ENCODE results near the gene ERI3.

Gene ERI3

DNA sequence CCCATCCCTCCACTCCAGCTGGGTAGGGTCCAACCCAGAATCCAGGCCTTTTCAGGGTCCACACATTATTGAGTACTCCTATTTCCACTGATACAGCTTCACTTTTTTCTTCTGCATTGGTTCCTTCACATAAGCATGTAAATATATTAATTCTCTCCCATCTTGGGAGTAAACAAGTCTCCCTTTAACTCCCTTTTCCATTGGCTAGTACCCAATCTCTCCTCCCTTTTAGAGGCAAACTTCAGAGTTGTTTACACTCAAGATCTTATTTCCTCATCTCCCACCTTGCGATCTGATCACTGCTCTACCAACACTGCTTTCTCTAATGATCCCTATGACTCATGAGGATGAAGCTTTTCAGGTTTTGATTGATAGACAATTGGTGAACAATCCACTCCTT lies 121.5 kb downstream of the ERI3 start:
- TF ChIP-seq CTCF (IDR thresholded peaks at IDR 0.05; ENCODE audit: insufficient read depth, low read depth, low read length, missing control alignments), result no peak
- no peak for DNase-seq (ENCODE audit: low read depth)
- H3K4me3 ChIP-seq (ENCODE audit: low read length), result no peak overlapping the region

DNA sequence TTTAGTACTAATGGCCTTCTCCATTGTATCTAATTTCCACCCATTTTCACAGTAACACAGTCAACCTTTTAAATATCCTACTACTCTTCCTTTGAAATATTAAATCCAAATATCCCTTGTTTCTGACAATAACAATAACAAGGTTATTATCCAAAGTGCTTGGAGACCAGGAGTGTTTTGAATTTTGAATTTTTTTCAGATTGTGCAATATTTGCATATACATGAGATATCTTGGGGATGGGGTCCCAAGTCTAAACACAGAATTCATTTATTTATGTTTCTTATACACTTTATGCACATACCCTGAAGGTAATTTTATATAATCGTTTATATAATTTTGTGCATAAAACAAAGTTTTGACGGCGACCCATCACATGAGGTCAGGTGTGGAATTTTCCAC lies 124.3 kb downstream of the ERI3 start:
- no peak for TF ChIP-seq CTCF (IDR thresholded peaks at IDR 0.05; ENCODE audit: insufficient read depth, low read depth, low read length, missing control alignments)
- H3K4me3 ChIP-seq (ENCODE audit: low read length), result no peak overlapping the region
- DNase-seq (ENCODE audit: low read depth), result no peak

DNA sequence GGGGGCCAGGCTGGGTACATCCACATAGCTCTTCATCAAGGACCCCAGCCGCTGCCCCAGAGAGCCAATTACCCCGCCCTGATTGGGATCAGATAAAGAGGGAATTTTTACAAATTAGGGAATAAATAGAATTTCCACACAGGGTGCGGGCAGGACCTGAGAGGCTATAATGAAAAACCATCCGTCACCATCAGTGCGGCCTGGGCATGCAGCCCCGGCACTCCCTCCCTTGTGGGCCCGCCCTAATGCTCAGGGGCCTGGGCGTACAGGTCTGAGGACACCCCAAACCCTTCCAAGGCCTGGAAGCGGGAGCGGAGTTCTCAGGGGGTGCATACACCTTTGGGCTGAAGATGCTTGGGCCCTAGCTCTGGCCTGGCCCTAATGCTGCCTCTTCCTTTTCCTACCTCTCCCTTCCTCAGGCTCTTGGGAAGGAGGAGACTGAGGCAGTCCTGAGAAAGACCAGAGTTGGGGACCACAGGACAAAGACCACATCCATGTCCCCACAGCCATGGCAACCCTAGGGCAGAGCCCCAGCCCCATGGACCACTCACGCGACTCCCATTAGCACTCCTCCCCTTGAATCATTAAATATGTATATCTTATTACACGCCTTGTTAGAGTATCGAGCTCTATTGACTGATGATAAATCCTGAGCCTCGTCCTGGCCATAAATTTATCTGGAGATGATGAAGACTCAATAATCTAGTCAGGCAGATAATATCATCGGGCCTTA lies 125.5 kb downstream of the ERI3 start:
- TF ChIP-seq CTCF (IDR thresholded peaks at IDR 0.05; ENCODE audit: insufficient read depth, low read depth, low read length, missing control alignments), result no peak
- DNase-seq (ENCODE audit: low read depth), result no peak
- H3K4me3 ChIP-seq (ENCODE audit: low read length), result no peak overlapping the region

DNA sequence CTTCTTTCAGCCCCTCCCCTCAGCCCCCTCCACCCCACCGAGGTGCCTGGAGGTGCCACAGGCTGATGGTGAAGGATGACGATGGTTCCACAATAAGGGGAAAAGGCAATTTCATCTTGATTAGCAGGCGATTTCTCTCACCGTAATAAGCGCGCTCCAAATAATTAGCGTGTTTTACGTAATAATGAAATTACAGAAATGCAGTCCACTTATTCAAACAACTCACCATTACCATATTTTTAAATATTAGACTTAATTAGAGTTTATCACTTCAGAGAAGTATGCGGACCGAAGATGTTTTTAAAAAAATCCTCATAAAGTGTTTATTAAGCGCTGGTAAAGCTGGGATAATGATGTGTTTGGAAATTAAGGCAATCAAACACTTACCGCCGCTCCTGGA lies 126.8 kb downstream of the ERI3 start:
- no peak for TF ChIP-seq CTCF (IDR thresholded peaks at IDR 0.05; ENCODE audit: insufficient read depth, low read depth, low read length, missing control alignments)
- H3K4me3 ChIP-seq (ENCODE audit: low read length), result no peak overlapping the region
- no peak for DNase-seq (ENCODE audit: low read depth)

DNA sequence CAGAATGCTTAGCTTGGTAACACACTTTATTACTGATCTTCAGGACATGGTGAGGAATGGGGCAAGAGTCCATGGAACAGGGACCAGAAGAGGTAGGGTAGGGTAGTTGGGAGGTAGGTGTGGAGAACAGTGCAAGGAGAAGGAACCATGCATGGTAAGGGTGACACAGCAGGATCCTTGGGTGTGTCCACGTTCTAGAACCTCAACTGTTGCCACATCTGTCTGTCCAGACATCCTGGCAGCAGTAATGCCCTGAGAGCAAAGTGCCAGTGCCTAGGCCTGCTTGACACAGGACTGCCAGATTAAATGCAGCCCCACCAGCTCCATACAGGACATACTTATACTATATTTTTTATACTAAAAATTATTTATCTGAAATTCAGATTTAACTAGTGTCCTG lies 127.8 kb downstream of the ERI3 start:
- DNase-seq (ENCODE audit: low read depth), result peak; percentile 53
- no peak overlapping the region for H3K4me3 ChIP-seq (ENCODE audit: low read length)
- TF ChIP-seq CTCF (IDR thresholded peaks at IDR 0.05; ENCODE audit: insufficient read depth, low read depth, low read length, missing control alignments), result no peak

GRCh38 chr1:44225761-44226160 lies 129.3 kb downstream of the ERI3 start:
- H3K4me3 ChIP-seq (ENCODE audit: low read length), result no peak overlapping the region
- TF ChIP-seq CTCF (IDR thresholded peaks at IDR 0.05; ENCODE audit: insufficient read depth, low read depth, low read length, missing control alignments), result no peak
- no peak for DNase-seq (ENCODE audit: low read depth)

GRCh38 chr1:44223187-44223610 lies 131.9 kb downstream of the ERI3 start:
- DNase-seq (ENCODE audit: low read depth), result no peak
- no peak overlapping the region for H3K4me3 ChIP-seq (ENCODE audit: low read length)
- TF ChIP-seq CTCF (IDR thresholded peaks at IDR 0.05; ENCODE audit: insufficient read depth, low read depth, low read length, missing control alignments), result no peak
